GM19397 (cell line): ENCODE measurements around the gene PCDH9.

Experiments used
- ATAC-seq: cut with Tn5 transposase; IDR thresholded peaks from one replicate; pipeline ENCODE4 v1.9.1; 2021; ENCODE audit warnings: mild to moderate bottlenecking, moderate library complexity; ENCODE audit not compliant: unreplicated experiment

The PCDH9 gene

GRCh38 chr13:67167420-67167819 lies 62.7 kb downstream of the PCDH9 start:
- no peak for ATAC-seq

GRCh38 chr13:67161176-67161575 lies 69.0 kb downstream of the PCDH9 start:
- ATAC-seq, result no peak

GRCh38 chr13:67158903-67159302 lies 71.2 kb downstream of the PCDH9 start:
- ATAC-seq, result no peak

- no peak for ATAC-seq
Observed at GRCh38 chr13:67156723-67157060, 73.4 kb downstream of the PCDH9 start.

- ATAC-seq, result no peak
Observed at GRCh38 chr13:67155898-67156722, 74.0 kb downstream of the PCDH9 start.

- no peak for ATAC-seq
Observed at GRCh38 chr13:67152085-67152484, 78.1 kb downstream of the PCDH9 start.

- ATAC-seq, result no peak
Observed at GRCh38 chr13:67151652-67152051, 78.5 kb downstream of the PCDH9 start.

GRCh38 chr13:67150608-67151007 lies 79.5 kb downstream of the PCDH9 start:
- no peak for ATAC-seq

GRCh38 chr13:67148161-67148571 lies 82.0 kb downstream of the PCDH9 start:
- ATAC-seq, result no peak

- no peak for ATAC-seq
Observed at GRCh38 chr13:67147342-67148133, 82.6 kb downstream of the PCDH9 start.

GRCh38 chr13:67146523-67147130 lies 83.5 kb downstream of the PCDH9 start:
- ATAC-seq, result no peak

GRCh38 chr13:67145950-67146349 lies 84.2 kb downstream of the PCDH9 start:
- ATAC-seq, result no peak

- ATAC-seq, result no peak
Observed at GRCh38 chr13:67143544-67144115, 86.5 kb downstream of the PCDH9 start.

- ATAC-seq, result no peak
Observed at GRCh38 chr13:67140006-67140405, 90.1 kb downstream of the PCDH9 start.

GRCh38 chr13:67139551-67139950 lies 90.6 kb downstream of the PCDH9 start:
- no peak for ATAC-seq

GRCh38 chr13:67138970-67139369 lies 91.2 kb downstream of the PCDH9 start:
- ATAC-seq, result no peak

GRCh38 chr13:67137044-67137735 lies 92.9 kb downstream of the PCDH9 start:
- no peak for ATAC-seq

GRCh38 chr13:67136157-67136556 lies 94.0 kb downstream of the PCDH9 start:
- ATAC-seq, result no peak

- no peak for ATAC-seq
Observed at GRCh38 chr13:67135356-67135755, 94.8 kb downstream of the PCDH9 start.

- ATAC-seq, result no peak
Observed at GRCh38 chr13:67134417-67135129, 95.6 kb downstream of the PCDH9 start.
